H1 (cell line): ENCODE results near the gene MRPL11. TPM values are rescaled to one million over a fixed set of nuclear protein-coding genes. Genes with fewer than 3 reads are reported as not detected.

Experiments
- CTCF ChIA-PET: fragments of 300-600 bp; sonication (Branson Sonifier 250); formaldehyde crosslinking; loops from one replicate; lab custom pipeline; 2021; ENCODE audit not compliant: partially characterized antibody; lab: Charles Lee
- POLR2A ChIA-PET: fragments of 300-600 bp; sonication (Branson Sonifier 250); formaldehyde crosslinking; loops from one replicate; lab custom pipeline; 2021; ENCODE audit warnings: inconsistent platforms; ENCODE audit not compliant: partially characterized antibody; lab: Charles Lee
- DNase-seq, 2 experiments: peaks; one replicate each; pipeline versions ENCODE4 v3.0.0 to v3.0.0-alpha.2; 2010 to 2022; ENCODE audit warnings: low spot score in 2 of 2, low read depth in 1 of 2, mixed read lengths in 1 of 2
- FAIRE-seq: peaks from 2 replicates; lab custom pipeline; 2011; peaks lifted over from hg19 to GRCh38; lab: Jason Lieb, UNC
- H2AFZ ChIP-seq: 2 replicates; pipeline ENCODE4 v1.8.1; 2012; ENCODE audit warnings: low read length, inconsistent platforms
- H2AK5ac ChIP-seq: 2 replicates; pipeline ENCODE4 v1.6.1; 2013; ENCODE audit warnings: low read depth, low read length
- H2BK120ac ChIP-seq: replicated peaks from 2 replicates; pipeline ENCODE3; 2013; ENCODE audit warnings: low read depth, low read length, inconsistent platforms
- H2BK12ac ChIP-seq: 2 replicates; pipeline ENCODE4 v1.6.1; 2013; ENCODE audit warnings: low read depth, low read length
- H2BK15ac ChIP-seq: 2 replicates; pipeline ENCODE4 v1.6.1; 2013; ENCODE audit warnings: low read length
- H2BK20ac ChIP-seq: 2 replicates; pipeline ENCODE4 v1.6.1; 2013; ENCODE audit warnings: low read length
- H2BK5ac ChIP-seq: 2 replicates; pipeline ENCODE4 v1.6.1; 2013; ENCODE audit warnings: low read depth, low read length
- H3K14ac ChIP-seq: 2 replicates; pipeline ENCODE4 v1.6.1; 2013; ENCODE audit warnings: inconsistent platforms; ENCODE audit not compliant: insufficient read length
- H3K18ac ChIP-seq: 2 replicates; pipeline ENCODE4 v1.6.1; 2013; ENCODE audit warnings: low read length; ENCODE audit errors: extremely low read depth
- H3K23ac ChIP-seq: 2 replicates; pipeline ENCODE4 v1.6.1; 2013; ENCODE audit warnings: inconsistent platforms; ENCODE audit not compliant: insufficient read length
- H3K23me2 ChIP-seq: 2 replicates; pipeline ENCODE4 v1.6.1; 2013; ENCODE audit warnings: low read depth, low read length
- H3K27ac ChIP-seq: 2 replicates; pipeline ENCODE4 v1.6.1; 2011; ENCODE audit warnings: low read depth, low read length, inconsistent platforms
- H3K27me3 ChIP-seq, 4 experiments: replicated peaks in 1 of 4; 1 replicate in 1 of 4; 2 replicates in 3 of 4; pipeline versions ENCODE4 v1.6.1 to v1.8.1; 2011 to 2013; ENCODE audit warnings: low read length in 3 of 4, mild to moderate bottlenecking in 3 of 4, inconsistent platforms in 2 of 4, mixed read lengths in 2 of 4, moderate library complexity in 1 of 4; ENCODE audit not compliant: control insufficient read depth in 3 of 4, insufficient read depth in 3 of 4; ENCODE audit errors: extremely low read depth in 1 of 4
- H3K36me3 ChIP-seq, 4 experiments: 2 replicates each; pipeline versions ENCODE4 v1.6.1 to v1.8.1; 2011 to 2013; ENCODE audit warnings: mild to moderate bottlenecking in 4 of 4, low read length in 3 of 4, moderate library complexity in 2 of 4, control low read depth in 1 of 4, inconsistent platforms in 1 of 4; ENCODE audit not compliant: insufficient read depth in 4 of 4, control insufficient read depth in 2 of 4
- H3K4ac ChIP-seq: replicated peaks from 2 replicates; pipeline ENCODE3; 2013; ENCODE audit warnings: low read length, low read depth, mixed read lengths, inconsistent platforms; ENCODE audit not compliant: insufficient read length
- H3K4me1 ChIP-seq, 4 experiments: replicated peaks in 1 of 4; 1 replicate in 1 of 4; 2 replicates in 3 of 4; pipeline versions ENCODE4 v1.6.1 to v1.8.1; 2011 to 2013; ENCODE audit warnings: low read length in 3 of 4, inconsistent platforms in 2 of 4, mixed read lengths in 1 of 4; ENCODE audit not compliant: insufficient read depth in 4 of 4, control insufficient read depth in 3 of 4
- H3K4me2 ChIP-seq, 2 experiments: 2 replicates each; pipeline versions ENCODE4 v1.6.1 to v1.8.1; 2011 to 2013; ENCODE audit warnings: low read depth in 2 of 2, low read length in 2 of 2, control low read depth in 1 of 2, inconsistent platforms in 1 of 2, mild to moderate bottlenecking in 1 of 2; ENCODE audit not compliant: insufficient read depth in 1 of 2
- H3K4me3 ChIP-seq, 4 experiments: fragments of 200-600, 300-600 bp in 1 of 4; sonication (generic), shearing (Covaris generic), sonication (Bioruptor Twin) in 1 of 4; 2 replicates each; pipeline versions ENCODE4 v1.5.1 to v1.8.1; 2011 to 2016; ENCODE audit warnings: low read length in 4 of 4, low read depth in 3 of 4, control low read depth in 2 of 4, inconsistent platforms in 2 of 4, mild to moderate bottlenecking in 2 of 4, mixed read lengths in 1 of 4, moderate library complexity in 1 of 4; ENCODE audit not compliant: insufficient read depth in 2 of 4; ENCODE audit errors: extremely low read depth in 1 of 4
- H3K56ac ChIP-seq: replicated peaks from 2 replicates; pipeline ENCODE3; 2013; ENCODE audit warnings: low read depth, mild to moderate bottlenecking, mixed read lengths, low read length, inconsistent platforms; ENCODE audit not compliant: insufficient read length
- H3K79me1 ChIP-seq: 2 replicates; pipeline ENCODE4 v1.6.1; 2013; ENCODE audit warnings: low read depth, low read length, control low read depth
- H3K79me2 ChIP-seq, 2 experiments: 2 replicates each; pipeline versions ENCODE4 v1.6.1 to v1.8.1; 2012 to 2013; ENCODE audit warnings: low read length in 2 of 2, mild to moderate bottlenecking in 2 of 2, inconsistent platforms in 1 of 2; ENCODE audit not compliant: insufficient read depth in 2 of 2, control insufficient read depth in 1 of 2
- H3K9ac ChIP-seq, 4 experiments: replicated peaks in 1 of 4; 1 replicate in 1 of 4; 2 replicates in 3 of 4; pipeline versions ENCODE4 v1.6.1 to v1.8.1; 2011 to 2013; ENCODE audit warnings: low read depth in 3 of 4, low read length in 3 of 4, control low read depth in 2 of 4, mild to moderate bottlenecking in 2 of 4, moderate library complexity in 2 of 4, inconsistent platforms in 1 of 4; ENCODE audit errors: extremely low read depth in 1 of 4
- H3K9me3 ChIP-seq, 2 experiments: 2 replicates each; pipeline versions ENCODE4 v1.6.1 to v1.8.1; 2012 to 2013; ENCODE audit warnings: mild to moderate bottlenecking in 2 of 2, moderate library complexity in 2 of 2, control low read depth in 1 of 2, inconsistent platforms in 1 of 2, low read depth in 1 of 2, low read length in 1 of 2, mixed read lengths in 1 of 2; ENCODE audit not compliant: insufficient read depth in 2 of 2
- H4K20me1 ChIP-seq, 2 experiments: replicated peaks in 1 of 2; 2 replicates each; pipeline versions ENCODE3 to v1.8.1; 2011 to 2013; ENCODE audit warnings: inconsistent platforms in 2 of 2, low read length in 2 of 2, mild to moderate bottlenecking in 1 of 2; ENCODE audit not compliant: insufficient read depth in 2 of 2, control insufficient read depth in 1 of 2
- H4K5ac ChIP-seq: 2 replicates; pipeline ENCODE4 v1.6.1; 2013; ENCODE audit warnings: low read length, low read depth, mixed read lengths, inconsistent platforms; ENCODE audit not compliant: insufficient read length
- H4K8ac ChIP-seq: 2 replicates; pipeline ENCODE4 v1.8.0; 2013; ENCODE audit warnings: mild to moderate bottlenecking, moderate library complexity, low read length, inconsistent platforms; ENCODE audit not compliant: insufficient read depth; ENCODE audit errors: extremely low read depth
- H4K91ac ChIP-seq: replicated peaks from 2 replicates; pipeline ENCODE3; 2013; ENCODE audit warnings: low read length, mixed read lengths, inconsistent platforms; ENCODE audit not compliant: insufficient read length
- EP300 ChIP-seq, 2 experiments: IDR thresholded peaks; 1 replicate in 1 of 2; 2 replicates in 1 of 2; pipeline ENCODE4 v1.6.1; 2011 to 2012; ENCODE audit warnings: low read depth in 2 of 2, low read length in 2 of 2, mild to moderate bottlenecking in 2 of 2, borderline replicate concordance in 1 of 2, inconsistent platforms in 1 of 2, moderate library complexity in 1 of 2
- polyA plus RNA-seq, 7 experiments: library from polyadenylated mRNA; depleted of rRNA in 3 of 7; stranded (reverse) in 5 of 7; unstranded in 2 of 7; fragments of >200 nt in 5 of 7; fragments of 200-250 nt in 2 of 7; gene quantifications; 1 replicate in 5 of 7; 2 replicates in 1 of 7; 4 replicates in 1 of 7; pipeline versions ENCODE4 v1.2.1 to v1.2.3, GENCODE V29; 2011 to 2013; ENCODE audit warnings: missing spikeins in 2 of 7, mixed read lengths in 2 of 7
- total RNA-seq: library from RNA; stranded (reverse); fragmentation: NEBNext Ultra II Directional; extraction: Animal tissue kit (Norgen Biotek cat#: 25700); gene quantifications from 2 replicates; pipeline ENCODE4 v1.2.1, GENCODE V29; 2021

Gene MRPL11
- total and polyA plus RNA-seq, 2 of the 8 experiments (the other 6 are each of a cell fraction or from before 2014, with no cell fraction given), result 105 to 141 TPM

GRCh38 chr11:66462010-66462409 is 23.4 kb upstream of the MRPL11 start:
- TF ChIP-seq EP300 (IDR thresholded peaks at IDR 0.05; ENCODE audit: borderline replicate concordance in 1 of 2, low read depth in 2 of 2, low read length in 2 of 2), result no peak
- H4K91ac ChIP-seq, result no peak overlapping the region
- no peak overlapping the region for H4K5ac ChIP-seq
- no peak overlapping the region for H2BK5ac ChIP-seq
- H3K79me1 ChIP-seq, result no peaks in the 10 kb centered on the region
- H4K20me1 ChIP-seq, result no peaks in the 10 kb centered on the region
- H3K27me3 ChIP-seq, result no peaks in the 10 kb centered on the region
- no peak overlapping the region for H3K9ac ChIP-seq
- H3K23ac ChIP-seq, result no peak overlapping the region
- no peak overlapping the region for H3K14ac ChIP-seq
- DNase-seq, result no peak
- no peaks in the 10 kb centered on the region for H3K79me2 ChIP-seq
- H2BK20ac ChIP-seq, result no peak overlapping the region
- FAIRE-seq, result no peak
- H3K4me1 ChIP-seq, result peaks cover 3 to 12% (median 8%) of the 10 kb centered on the region in 4 experiments
- peaks cover 8% of the 10 kb centered on the region for H3K23me2 ChIP-seq
- H2BK12ac ChIP-seq, result no peak overlapping the region
- no peak overlapping the region for H2AK5ac ChIP-seq
- no peak overlapping the region for H2BK15ac ChIP-seq
- H4K8ac ChIP-seq, result no peak overlapping the region
- H2AFZ ChIP-seq, result no peak overlapping the region
- H3K56ac ChIP-seq, result no peak overlapping the region
- no peak overlapping the region for H3K18ac ChIP-seq
- H2BK120ac ChIP-seq, result no peak overlapping the region
- POLR2A ChIA-PET, result interaction anchor here (1.1 to 1.5 kb wide), 3 partner anchors 17 to 46 kb away, joined by 3 to 6 read pairs (median 3); partner anchors contain the start of genes DPP3 and MRPL11
- H3K4ac ChIP-seq, result no peak overlapping the region
- no peaks in the 10 kb centered on the region; a peak in 1 of 8 replicates for H3K36me3 ChIP-seq
- CTCF ChIA-PET, result interaction anchor here (0.7 to 2.3 kb wide), 5 partner anchors 23 to 216 kb away, joined by 3 to 11 read pairs (median 7); partner anchors contain the start of genes MRPL11 and RBM4B
- no peak overlapping the region for H3K4me2 ChIP-seq
- no peak overlapping the region for H3K27ac ChIP-seq
- peaks cover 4% of the 10 kb centered on the region in 2 experiments; a peak in 2 of 4 replicates for H3K9me3 ChIP-seq
- H3K4me3 ChIP-seq, result no peak overlapping the region
